ENCODE results near the gene PNMA5.

The PNMA5 gene

DNA sequence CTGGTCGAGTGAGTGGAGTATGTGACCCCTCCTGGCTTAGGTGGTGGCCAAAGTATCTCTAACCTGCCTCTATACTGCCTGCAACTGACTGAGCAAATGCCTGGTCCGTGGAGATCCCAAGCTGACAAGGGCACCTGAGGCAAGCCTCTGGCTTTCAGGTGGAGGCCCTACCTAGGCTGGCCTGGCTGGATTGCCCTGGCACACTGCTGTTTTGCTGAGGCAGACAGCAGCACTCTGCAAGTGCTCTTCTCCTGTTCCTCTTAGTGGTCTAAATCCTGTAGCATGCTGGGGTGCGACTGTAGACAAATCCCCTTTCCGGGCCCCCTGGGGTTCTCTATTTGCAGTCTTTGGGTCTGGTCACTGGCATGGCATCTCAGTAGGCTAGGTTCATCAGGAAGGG is 44.8 kb downstream of the PNMA5 start:
- peaks cover 11% of the 10 kb centered on the region for H3K27me3 ChIP-seq (ENCODE audit: insufficient read depth, low read length, poor library complexity, severe bottlenecking)
- H4K20me1 ChIP-seq (ENCODE audit: insufficient read depth, low read length, poor library complexity, severe bottlenecking), result no peaks in the 10 kb centered on the region
- no peak overlapping the region for H3K4me3 ChIP-seq (ENCODE audit: low read length, poor library complexity, severe bottlenecking)
- no peak overlapping the region for H2AFZ ChIP-seq (ENCODE audit: low read length)
- H3K36me3 ChIP-seq (ENCODE audit: insufficient read depth, low read length), result no peaks in the 10 kb centered on the region
- H3K9me2 ChIP-seq (replicated peaks; ENCODE audit: low read depth, low read length), result no peaks in the 10 kb centered on the region
- no peak overlapping the region for H3K4me2 ChIP-seq (ENCODE audit: low read depth, low read length, poor library complexity, severe bottlenecking)
- H3K9ac ChIP-seq (ENCODE audit: low read depth, low read length, poor library complexity, severe bottlenecking), result no peak overlapping the region
- TF ChIP-seq, protein P1, sequence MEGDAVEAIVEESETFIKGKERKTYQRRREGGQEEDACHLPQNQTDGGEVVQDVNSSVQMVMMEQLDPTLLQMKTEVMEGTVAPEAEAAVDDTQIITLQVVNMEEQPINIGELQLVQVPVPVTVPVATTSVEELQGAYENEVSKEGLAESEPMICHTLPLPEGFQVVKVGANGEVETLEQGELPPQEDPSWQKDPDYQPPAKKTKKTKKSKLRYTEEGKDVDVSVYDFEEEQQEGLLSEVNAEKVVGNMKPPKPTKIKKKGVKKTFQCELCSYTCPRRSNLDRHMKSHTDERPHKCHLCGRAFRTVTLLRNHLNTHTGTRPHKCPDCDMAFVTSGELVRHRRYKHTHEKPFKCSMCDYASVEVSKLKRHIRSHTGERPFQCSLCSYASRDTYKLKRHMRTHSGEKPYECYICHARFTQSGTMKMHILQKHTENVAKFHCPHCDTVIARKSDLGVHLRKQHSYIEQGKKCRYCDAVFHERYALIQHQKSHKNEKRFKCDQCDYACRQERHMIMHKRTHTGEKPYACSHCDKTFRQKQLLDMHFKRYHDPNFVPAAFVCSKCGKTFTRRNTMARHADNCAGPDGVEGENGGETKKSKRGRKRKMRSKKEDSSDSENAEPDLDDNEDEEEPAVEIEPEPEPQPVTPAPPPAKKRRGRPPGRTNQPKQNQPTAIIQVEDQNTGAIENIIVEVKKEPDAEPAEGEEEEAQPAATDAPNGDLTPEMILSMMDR (conservative IDR thresholded peaks at IDR 0.05; ENCODE audit: low read length), result no peak
- no peak for TF ChIP-seq EZH2phosphoT487 (IDR thresholded peaks at IDR 0.05; ENCODE audit: borderline replicate concordance)
- H3K79me2 ChIP-seq (ENCODE audit: insufficient read depth, low read length), result no peaks in the 10 kb centered on the region
- H3K4me1 ChIP-seq (ENCODE audit: insufficient read depth, low read length, poor library complexity, severe bottlenecking), result no peaks in the 10 kb centered on the region
- H3F3A ChIP-seq (ENCODE audit: low read depth), result no peaks in the 10 kb centered on the region
- H3K9me3 ChIP-seq (ENCODE audit: insufficient read depth, low read depth, low read length), result no peaks in the 10 kb centered on the region

DNA sequence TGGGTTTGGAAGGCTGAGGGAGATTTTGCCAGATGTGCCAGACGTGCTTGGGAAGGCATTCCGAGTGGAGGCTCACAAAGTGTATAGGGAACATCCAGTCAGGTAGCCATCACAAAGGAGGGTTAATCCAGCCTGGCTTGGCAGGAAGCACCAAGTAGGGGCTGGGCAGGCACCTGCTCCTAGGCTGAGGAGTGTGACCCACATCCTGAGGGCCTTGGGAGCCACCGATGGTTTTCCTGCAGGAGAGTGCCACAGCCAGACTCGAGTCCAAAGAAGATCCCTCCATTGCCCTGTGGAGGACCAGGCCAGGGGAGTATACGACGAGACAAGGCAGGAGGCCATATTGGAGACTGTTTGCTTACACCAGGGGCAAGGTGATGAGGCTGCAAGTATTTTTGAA is 47.2 kb downstream of the PNMA5 start:
- TF ChIP-seq EZH2phosphoT487 (IDR thresholded peaks at IDR 0.05; ENCODE audit: borderline replicate concordance), result no peak
- TF ChIP-seq, protein P1 (conservative IDR thresholded peaks at IDR 0.05; ENCODE audit: low read length), result no peak
- H3K9ac ChIP-seq (ENCODE audit: low read depth, low read length, poor library complexity, severe bottlenecking), result no peak overlapping the region
- no peak overlapping the region for H3K4me3 ChIP-seq (ENCODE audit: low read length, poor library complexity, severe bottlenecking)

DNA sequence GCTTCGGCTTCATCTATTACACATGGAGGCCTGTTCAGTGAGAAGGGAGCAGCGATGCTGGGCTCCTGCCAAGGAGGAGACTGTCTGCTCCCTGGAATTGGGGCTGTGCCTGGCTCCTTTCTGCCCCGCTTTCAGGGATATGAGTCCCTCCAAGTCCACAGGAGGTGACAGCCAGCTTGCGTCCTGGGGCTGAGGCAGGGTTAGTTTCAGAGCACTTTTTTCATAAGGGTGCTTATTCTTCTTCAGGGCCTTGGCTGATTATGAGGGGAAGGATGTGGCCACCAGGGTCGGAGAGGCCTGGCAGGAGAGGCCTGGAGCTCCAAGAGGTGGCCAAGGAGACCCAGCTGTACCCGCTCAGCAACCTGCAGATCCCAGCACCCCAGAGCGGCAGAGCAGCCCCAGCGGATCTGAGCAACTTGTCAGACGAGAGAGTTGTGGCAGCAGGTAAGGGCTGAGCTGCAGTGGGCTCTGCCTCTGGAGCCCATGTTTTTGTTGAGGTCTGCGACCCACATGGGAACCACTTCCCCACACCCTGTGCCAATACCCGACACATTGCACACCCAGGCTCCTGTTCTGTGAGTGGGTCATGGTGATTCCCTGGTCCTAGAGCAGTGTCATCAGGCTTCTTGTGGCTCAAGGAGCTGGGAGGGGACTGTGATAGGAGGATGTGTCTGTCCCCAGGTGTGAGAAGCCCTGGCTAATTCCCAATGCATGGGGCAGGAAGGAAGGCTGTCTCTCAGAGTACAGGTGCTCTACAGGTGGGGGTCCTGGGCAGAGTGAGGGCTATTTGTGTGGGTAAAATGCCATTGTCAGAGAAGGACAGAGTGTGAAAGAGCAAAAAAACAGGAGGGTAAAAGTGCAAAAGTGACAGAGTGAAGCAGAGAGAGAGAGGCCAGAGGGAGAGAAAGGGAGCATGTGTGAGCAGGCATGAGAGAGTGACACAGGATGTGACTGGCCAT is 48.6 kb downstream of the PNMA5 start:
- no peak overlapping the region for H2AFZ ChIP-seq (ENCODE audit: low read length)
- H3K4me3 ChIP-seq (ENCODE audit: low read length, poor library complexity, severe bottlenecking), result no peak overlapping the region
- no peaks in the 10 kb centered on the region for H3K9me2 ChIP-seq (replicated peaks; ENCODE audit: low read depth, low read length)

More for the DNA sequence above, 47.2 kb downstream of the PNMA5 start:
- no peak overlapping the region for H3K4me2 ChIP-seq (ENCODE audit: low read depth, low read length, poor library complexity, severe bottlenecking)
- H3K9me2 ChIP-seq (replicated peaks; ENCODE audit: low read depth, low read length), result no peaks in the 10 kb centered on the region
- H3K79me2 ChIP-seq (ENCODE audit: insufficient read depth, low read length), result no peaks in the 10 kb centered on the region
- H4K20me1 ChIP-seq (ENCODE audit: insufficient read depth, low read length, poor library complexity, severe bottlenecking), result no peaks in the 10 kb centered on the region
- H3K36me3 ChIP-seq (ENCODE audit: insufficient read depth, low read length), result no peaks in the 10 kb centered on the region
- H3K4me1 ChIP-seq (ENCODE audit: insufficient read depth, low read length, poor library complexity, severe bottlenecking), result no peaks in the 10 kb centered on the region
- no peak overlapping the region for H2AFZ ChIP-seq (ENCODE audit: low read length)
- H3K9me3 ChIP-seq (ENCODE audit: insufficient read depth, low read depth, low read length), result no peaks in the 10 kb centered on the region
- no peaks in the 10 kb centered on the region for H3K27me3 ChIP-seq (ENCODE audit: insufficient read depth, low read length, poor library complexity, severe bottlenecking)
- no peaks in the 10 kb centered on the region for H3F3A ChIP-seq (ENCODE audit: low read depth)

More for the DNA sequence above, 48.6 kb downstream of the PNMA5 start:
- H3K4me2 ChIP-seq (ENCODE audit: low read depth, low read length, poor library complexity, severe bottlenecking), result no peak overlapping the region
- H3K36me3 ChIP-seq (ENCODE audit: insufficient read depth, low read length), result no peaks in the 10 kb centered on the region
- no peak overlapping the region for H3K9ac ChIP-seq (ENCODE audit: low read depth, low read length, poor library complexity, severe bottlenecking)
- no peaks in the 10 kb centered on the region for H3K4me1 ChIP-seq (ENCODE audit: insufficient read depth, low read length, poor library complexity, severe bottlenecking)
- no peaks in the 10 kb centered on the region for H3K79me2 ChIP-seq (ENCODE audit: insufficient read depth, low read length)
- TF ChIP-seq, protein P1 (conservative IDR thresholded peaks at IDR 0.05; ENCODE audit: low read length), result no peak
- TF ChIP-seq EZH2phosphoT487 (IDR thresholded peaks at IDR 0.05; ENCODE audit: borderline replicate concordance), result no peak
- no peaks in the 10 kb centered on the region for H3F3A ChIP-seq (ENCODE audit: low read depth)
- no peaks in the 10 kb centered on the region for H3K27me3 ChIP-seq (ENCODE audit: insufficient read depth, low read length, poor library complexity, severe bottlenecking)
- no peaks in the 10 kb centered on the region for H3K9me3 ChIP-seq (ENCODE audit: insufficient read depth, low read depth, low read length)
- H4K20me1 ChIP-seq (ENCODE audit: insufficient read depth, low read length, poor library complexity, severe bottlenecking), result no peaks in the 10 kb centered on the region
